ENCODE data around the gene GAS1. TPM values are rescaled to one million over a fixed set of nuclear protein-coding genes. Genes with fewer than 3 reads are reported as not detected.

The GAS1 gene
- total RNA-seq, 1 experiment from 2014 or later: 0.60 TPM

DNA sequence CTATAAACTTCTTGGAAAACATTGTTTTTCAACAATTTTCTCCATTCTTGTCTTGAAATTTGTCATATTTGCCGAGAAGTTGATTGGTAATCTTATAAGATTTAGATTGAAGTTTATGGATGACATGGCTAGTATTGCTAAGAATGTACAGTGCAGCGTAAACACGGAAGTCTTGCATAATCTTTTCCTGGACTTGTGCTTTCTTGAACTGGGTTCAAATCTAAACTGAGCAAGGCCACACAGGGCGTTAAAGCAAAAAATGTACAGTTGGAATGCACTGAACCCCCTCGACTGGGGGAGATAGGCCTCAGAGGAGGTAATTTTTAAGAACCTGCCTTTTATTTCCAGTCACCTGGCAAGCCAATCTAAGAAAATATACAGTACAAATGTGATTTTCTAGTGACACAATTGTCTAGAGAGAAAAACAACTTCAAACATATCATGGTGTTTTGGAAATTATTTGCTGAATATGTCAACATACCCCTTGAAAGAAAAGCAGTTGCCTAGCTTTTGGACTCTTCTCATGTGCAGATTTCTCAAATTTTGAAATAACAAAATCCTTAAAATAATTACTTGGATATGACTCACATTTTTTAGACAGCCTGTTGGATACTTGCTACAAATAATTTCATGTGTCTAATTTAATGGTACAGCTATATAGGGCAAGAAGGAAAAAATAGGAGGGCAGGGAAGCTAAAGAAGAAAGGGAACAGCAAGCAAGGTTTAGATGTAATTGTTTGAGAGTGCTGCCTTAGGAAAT lies 18.5 kb upstream of the GAS1 start:
- DNase-seq (ENCODE audit: low read depth): no peak

DNA sequence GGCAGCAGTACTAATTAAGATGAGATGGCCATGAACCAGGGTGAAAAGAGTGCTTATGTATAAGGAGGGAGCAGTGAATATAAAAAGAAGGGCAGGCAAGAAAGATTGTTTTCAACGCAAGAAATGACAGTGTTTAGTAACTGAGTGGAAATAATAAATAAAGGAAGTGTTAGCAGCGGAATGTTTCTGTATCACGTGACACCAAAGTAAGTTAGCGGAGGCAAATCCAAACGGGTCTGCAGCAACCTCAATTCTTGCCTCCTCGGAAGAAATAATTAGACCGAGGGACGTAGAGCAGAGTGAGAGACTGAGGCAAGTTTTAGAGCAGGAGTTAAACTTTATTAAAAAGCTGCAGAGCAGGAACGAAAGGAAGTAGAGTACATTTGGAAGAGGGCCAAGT lies 15.4 kb upstream of the GAS1 start:
- no peak for DNase-seq (ENCODE audit: low read depth)

DNA sequence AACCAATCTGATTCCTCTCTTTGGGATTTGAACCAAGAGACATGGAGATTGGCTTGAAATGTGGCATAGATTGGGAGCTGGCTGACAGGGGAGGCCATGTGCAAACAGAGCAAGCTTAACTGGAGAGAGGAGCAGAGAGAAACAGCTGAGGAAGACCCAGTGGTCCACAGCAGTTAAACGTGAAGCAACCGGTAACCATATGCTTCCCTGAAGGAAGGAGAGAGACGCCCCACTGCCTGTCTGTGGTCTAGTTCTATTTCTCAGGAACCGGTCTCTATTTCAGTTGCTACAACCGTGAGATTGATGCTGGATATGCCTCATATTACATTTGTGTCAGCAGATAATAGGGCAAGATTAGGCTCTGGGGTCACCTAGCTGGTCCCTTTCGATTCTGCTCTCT lies 13.6 kb upstream of the GAS1 start:
- DNase-seq (ENCODE audit: low read depth): no peak

DNA sequence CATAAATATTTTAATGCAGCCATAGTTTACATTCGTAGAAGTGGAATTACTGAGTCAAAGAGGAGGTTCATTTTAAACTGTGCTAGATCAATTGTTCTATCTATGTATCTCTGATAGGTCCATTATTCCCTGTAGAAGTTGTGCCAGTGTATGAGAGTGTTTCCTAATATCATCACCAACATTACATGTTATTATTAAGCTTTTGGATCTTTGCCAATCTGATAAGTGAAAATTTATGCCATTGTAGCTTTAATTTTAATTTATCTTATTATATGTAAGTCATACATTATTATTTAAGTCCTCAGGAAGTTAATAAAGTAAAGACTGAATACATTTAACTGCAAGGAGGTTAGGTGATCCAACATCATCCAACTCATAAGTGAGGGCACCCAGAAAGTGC lies 10.9 kb upstream of the GAS1 start:
- DNase-seq (ENCODE audit: low read depth): no peak

DNA sequence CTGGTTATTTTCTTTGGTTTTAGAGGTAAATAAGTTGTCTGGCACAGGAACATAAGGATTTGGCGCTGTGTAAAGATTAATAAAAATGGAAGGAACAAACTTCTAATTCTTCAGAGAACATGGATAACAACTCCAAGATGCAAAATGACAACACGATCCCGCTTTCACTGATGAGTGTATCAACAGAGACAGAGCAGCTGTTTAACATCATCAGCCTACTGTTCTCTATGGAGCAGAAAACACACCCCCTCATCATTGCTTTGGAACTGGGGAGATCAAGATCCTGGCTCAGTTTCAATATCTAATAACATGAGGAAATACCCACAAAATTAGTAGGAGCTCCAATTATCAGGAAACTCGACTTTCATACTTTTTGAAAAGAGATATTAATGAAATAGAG lies 8.3 kb upstream of the GAS1 start:
- DNase-seq (ENCODE audit: low read depth): no peak

DNA sequence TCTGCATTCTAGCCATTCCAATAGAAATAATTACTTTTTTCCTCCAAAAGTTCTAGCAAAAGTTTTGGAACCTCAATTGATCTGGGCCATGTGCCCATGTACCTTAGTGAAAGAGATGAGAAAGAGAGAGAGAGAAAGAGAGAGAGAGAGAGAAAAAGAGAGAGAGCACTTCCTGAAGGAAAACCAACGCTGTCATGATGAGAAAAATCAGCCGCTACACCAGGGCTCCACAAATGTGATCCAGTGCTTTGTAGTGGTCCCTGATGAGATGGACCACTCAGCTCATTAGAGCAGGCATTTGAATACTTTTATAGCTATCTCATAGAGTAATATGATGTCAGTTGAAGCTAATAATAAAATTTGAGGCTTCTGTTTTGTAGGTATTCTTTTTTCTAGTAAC lies 7.7 kb upstream of the GAS1 start:
- no peak for DNase-seq (ENCODE audit: low read depth)

DNA sequence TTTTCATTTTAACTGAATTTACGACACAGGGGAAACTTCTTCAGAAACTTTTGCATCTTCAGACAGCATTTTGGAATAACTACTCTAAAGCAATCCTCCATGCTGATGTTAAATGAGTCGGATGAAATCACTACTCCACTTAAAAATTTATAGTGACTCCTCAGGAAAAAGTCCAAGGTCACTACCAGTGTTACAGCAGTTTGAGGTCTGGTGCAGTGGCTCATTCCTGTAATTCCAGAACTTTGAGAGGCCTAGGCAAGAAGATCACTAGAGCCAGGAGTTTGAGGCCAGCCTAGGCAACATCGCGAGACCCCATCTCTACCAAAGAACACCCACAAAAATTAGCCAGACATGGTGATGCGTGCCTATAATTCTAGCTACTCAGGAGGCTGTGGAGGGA lies 5.9 kb upstream of the GAS1 start:
- no peak for DNase-seq (ENCODE audit: low read depth)

DNA sequence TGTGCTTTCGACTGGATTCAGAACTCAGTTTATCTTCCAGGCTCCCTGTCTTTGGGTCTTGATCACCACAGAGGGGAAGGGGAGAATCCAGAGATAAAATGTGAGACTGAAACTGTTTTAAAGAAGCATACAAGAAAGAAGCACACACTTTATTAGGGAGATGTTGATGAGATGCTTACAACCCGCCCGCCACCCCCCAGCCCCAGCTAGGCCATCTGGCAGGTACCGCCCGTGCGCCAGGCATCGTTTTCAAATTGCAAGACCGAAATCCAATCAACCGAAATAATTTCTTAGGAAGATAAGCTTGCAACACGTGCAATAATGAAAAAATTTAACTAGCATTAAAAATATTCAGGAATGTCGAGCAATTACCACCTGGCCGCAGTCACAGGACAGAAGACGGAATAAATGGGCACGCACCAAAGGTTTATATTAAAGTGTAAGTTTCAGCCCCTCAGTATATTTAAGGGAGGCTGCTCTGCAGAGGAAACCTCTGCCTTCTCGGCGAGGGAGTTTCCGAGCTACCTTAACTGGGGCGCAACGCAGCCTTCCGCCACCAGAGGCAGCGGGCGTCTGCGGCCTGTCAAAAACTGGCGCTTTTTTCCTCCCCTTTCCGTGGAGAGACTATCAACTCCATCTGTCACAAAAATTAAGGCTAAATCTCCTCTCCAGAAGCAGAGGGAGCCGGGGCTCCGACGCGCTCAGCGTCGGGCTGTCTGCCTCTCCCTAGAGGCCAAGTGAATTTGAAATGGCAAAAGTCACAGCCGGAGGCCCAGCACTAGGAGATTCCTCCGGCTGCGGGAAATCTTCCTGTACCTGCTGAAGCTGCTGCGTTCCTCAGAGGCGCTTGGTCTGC lies 996 bp upstream of the GAS1 start:
- DNase-seq (ENCODE audit: low read depth): peak; percentile 70

DNA sequence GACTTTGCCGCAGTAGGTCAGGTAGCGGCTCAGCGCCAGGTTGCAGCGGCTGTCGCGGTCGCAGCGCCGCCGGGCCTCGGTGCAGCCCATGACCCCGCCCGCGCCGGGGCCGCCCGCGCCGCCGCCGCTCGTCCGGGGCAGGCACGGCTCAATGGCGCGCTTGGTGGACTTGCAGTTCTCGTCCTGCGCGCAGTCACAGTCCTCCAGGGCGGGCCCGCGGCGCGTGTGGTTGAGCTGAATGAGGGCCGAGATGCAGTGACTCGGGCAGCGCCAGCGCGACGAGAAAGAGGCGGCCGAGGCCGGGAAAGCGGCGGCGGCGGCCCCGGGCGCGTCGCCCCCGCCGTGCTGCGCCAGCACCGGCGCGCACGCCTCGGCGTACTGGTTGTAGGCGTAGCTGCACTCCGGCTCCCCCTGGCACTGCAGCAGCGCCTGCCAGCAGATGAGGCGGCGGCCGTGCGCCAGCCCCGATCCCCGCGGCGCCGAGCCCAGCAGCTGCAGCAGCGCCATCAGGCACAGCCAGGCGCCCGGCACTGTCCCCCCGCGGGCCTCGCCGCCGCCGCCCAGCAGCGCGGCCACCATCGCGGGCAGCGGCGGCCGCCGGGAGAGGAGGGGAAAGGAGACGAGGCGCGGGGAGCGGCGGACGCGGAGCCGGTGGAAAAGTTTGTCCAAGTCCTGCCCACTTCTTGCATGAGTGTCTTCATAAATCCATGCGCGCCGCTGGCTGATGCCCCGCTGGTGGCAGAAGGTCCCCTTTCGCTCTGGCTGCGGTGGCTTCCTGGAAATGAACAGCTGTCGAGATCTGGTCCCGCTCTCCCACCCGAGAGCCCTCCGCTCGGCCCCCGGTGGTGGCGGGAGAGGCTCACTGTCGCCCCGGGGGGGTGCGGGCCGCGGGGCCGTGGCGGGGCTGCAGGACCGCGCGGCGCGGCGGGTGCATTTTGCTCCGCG lies 833 bp downstream of the GAS1 start:
- DNase-seq (ENCODE audit: low read depth): peak; percentile 68

DNA sequence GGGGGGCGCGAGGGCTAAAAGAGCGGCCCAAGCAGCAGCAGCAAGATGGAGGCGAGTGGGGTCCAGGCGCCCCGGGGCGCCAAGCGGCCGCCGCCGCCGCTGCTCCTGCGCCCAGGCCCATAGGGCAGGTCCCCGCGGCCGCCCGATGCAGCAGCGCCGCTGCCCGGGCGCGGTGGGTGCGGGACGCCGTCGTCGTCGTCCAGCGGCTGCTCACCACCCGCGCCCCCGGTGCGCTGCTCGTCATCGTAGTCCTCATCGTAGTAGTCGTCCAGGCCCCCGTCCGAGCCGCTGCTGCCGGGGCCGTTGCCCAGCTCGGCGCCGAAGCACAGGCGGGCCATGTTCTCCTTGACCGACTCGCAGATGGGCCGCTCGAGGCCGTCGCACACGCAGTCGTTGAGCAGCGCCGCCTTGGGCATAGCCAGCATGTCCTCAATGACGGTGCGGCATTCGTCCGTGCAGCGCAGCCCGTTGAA lies 1.5 kb downstream of the GAS1 start:
- DNase-seq (ENCODE audit: low read depth): peak; percentile 15

DNA sequence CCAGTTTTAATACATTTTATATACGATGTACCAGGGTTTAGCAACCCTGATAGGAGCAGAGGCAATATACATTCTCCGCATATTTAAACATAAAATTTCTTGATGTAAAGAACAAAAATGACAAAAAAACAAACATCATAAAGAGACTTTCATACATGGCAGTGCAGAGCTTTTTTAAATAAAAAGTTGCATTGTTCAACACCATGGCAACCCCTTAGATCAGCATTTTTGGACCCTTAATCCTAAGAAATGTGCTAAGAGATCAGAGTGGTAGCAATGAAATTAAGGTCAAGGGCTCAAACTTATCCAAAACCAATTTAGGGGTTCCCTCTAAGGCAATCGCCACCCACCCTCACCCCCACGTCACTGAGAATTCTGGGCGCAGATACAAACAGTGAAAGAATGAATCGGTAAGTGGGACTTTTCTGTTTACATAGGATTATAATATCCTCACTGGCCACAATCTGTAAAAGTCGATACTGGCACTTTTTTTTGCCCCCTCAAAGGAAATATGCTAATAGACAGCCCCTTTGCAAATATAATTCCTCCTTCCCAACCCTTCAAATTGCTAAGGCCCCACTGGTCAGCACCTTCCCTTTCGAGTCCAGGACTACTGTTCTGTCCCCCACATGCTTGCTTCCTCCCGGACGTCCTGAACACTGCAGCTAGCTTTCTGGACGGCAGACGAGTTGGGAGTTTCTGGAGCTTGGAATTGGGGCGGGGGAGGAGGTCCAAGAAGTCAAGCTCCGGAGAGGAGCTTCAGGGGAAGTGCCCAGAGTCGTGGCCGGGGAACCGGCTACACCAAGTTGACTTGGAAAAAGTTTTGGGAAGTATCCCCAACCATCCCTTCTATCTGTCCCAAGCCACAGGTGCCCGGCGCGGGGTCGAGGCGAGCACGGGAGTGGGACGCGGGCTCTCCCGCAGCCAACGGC lies 2.2 kb downstream of the GAS1 start:
- peak; percentile 4 for DNase-seq (ENCODE audit: low read depth)

DNA sequence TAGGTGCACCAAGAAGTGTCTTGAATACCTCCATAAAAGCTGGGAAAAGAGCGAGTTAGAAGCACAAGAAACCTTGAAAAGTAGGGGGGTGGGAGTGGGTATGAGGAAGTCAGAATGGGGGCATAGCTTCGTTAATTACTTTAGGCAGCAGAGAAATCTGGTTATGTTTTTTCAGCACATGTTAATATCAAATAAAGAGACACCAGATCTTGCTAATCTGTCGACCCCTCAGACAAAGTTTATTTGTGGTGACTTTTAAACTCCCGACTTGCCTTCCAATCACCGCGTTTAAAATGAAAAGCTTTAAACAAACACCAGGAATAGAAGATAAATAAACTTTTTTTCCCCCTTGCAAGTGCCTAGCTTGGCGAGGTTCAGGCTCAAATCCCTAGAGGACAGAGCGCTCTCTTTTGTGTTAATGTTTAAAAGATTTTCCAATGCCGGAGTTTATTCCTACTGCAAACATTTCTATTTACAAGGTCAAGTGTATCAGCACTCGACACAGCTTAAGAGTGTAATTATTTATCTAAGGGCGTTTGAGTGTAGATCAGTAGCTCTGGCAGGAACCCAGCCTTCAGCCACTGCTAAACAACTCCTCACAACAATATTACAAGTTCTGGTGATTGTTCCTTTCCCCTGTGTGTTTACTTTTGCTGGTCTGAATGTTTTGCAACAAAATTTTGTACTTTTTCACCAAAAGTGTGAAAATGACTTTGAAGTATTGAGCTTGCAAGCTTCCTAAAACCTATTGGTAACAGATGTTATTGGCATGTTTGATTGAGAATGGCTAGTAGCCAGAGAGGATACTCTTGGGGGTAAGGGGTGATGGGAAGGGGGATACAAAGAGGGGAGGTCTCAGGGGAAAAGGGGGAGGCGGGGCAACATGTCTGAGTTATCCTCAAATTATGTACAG lies 3.8 kb downstream of the GAS1 start:
- DNase-seq (ENCODE audit: low read depth): no peak

DNA sequence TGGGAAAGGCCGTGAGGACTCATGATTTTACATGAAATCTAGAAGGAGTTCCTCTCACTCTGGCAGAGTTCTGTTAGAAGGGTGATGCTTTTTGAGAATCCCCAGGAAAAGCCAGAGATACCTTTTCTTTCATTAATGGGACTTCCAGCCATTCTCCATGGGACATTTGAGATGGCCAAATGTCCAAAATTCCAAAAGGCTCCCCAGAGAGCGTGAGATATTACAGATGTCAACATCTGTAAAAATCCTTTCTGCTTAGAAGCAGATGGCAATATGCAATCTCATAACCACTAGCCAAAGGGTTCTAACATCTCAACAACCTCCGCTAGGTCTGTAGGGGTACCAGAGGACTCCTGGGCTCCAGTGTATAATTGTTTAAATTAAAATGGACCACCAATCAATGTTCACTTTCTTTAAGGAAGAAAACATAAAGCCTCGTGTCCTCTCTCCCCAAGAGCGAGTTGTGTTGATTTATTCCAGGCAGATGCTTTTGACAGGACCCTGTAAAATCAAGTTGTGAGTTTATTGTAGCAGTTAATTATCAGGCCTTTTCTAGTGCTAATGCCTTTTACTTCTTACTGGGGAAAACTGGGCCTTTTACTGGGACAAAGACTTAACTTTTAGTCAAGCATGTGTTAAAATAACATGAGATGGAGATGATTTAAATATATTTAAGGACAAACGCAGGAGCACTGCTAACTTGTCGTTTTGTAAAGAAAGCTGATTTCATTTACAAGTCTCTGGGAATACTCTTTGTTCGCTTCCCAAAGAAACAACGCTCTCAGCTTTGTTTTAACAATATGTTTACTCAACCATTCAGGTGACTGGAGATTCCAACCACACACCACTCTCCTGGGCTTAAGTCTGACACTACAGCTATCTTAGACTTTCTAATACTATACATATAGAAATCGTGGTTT lies 4.8 kb downstream of the GAS1 start:
- DNase-seq (ENCODE audit: low read depth): no peak

DNA sequence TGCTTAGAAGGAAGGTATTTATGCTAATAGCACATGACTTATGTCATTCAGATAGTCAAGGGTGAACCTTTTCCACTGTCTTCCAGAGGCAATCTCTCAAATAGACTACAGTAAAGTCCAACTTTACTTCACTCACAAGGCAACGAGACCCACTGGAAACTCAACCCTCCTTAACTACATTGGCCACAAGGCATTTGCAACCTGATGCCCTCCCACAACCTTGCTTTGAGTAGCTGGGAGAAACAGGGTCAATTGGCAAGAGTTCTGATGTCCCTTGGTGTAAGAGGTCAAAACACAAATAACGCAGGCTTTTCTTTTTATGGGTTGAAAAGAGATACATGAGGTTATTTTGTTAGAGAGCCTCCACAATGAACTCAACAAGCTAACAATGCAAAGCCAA lies 6.1 kb downstream of the GAS1 start:
- DNase-seq (ENCODE audit: low read depth): no peak

DNA sequence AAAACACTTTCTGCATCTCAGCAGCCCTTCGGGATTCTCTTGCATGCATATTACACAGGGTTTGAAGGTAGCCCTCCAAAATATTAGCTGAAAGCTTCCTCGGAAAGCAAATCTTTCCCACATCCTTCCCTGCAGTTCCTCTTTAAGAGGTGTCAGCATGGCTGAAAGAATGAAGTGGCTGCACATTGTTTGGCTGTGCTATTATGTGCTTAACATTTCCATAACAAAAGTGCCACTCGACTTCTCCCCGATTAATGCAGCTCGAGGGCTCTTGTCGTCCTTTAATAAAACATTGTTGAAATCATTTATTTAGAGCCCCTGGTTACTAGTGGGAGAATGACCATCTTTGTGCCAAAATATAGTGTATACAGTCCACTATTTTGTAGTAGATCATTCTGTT lies 6.5 kb downstream of the GAS1 start:
- DNase-seq (ENCODE audit: low read depth): no peak

DNA sequence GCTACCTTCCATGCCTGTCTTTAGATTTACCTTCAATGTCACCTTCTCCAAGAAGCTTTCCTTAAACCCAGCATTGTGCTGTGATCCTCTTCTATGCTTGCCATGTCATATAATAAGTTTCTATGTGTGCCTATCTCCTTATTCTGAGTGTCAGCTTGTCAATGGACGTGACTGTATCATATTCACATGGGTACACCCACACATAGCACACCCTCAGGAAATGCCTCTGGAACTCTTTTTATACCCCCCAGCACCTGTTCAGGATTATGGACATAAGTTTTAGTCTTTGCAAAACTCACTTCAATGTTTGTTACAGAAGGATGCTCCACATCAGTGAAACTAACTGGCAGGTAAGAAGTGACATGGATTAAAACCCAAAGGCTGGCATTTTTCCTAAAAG lies 7.4 kb downstream of the GAS1 start:
- DNase-seq (ENCODE audit: low read depth): no peak

DNA sequence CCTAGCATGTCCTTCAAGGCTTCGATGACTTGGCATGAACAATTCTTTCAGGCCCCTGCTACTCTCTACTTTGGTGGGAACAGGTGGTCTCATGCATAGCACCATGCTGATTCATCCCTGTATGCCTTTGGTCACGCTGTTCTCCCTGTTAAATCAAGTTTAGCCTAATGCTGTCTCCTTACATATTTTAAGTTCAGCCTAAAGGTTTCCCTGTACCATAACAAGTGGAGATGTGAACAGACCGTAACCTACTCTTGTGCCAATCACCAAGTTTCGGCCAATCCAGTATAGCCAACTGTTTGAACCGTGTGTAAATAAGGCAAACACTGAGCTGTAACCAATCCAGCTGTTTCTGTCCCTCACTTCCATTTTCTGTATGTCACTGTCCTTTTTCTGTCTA lies 8.0 kb downstream of the GAS1 start:
- no peak for DNase-seq (ENCODE audit: low read depth)

DNA sequence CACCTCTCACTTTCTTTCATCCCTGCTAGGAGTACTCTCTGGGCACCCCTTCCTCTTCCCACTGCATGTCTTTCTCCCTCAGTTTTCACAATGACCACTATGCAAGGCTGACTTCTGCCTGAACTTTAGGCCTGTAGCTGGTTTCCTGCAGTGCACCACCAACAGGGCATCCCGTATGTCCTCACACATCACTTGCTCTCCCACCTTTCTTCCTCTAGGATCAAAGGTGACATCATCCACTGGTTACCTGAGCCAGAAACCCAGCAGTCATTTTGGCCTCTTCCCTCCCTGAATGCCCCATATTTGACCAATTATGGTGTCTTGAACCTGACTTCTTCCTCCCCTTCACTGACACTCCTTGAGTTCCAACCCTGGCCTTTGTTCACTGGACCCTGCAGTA lies 8.5 kb downstream of the GAS1 start:
- no peak for DNase-seq (ENCODE audit: low read depth)

DNA sequence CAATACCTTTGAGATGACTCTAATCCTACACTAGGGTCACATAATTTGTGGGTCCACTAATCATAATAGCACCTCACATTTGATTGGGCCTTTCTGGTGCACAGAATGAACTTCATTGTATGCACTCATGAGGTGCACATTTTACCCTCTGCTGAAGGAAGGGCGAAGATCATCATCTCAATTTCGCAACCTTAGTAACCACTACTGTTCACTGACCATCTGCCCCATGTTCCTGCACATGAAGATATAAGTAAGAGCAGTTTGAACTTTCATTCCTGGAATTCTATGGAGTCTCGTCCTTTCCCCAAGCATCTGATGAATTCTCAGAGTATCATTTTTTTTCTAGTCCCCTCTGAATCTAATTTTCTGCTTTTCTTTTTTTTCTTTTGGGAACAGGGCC lies 21.2 kb downstream of the GAS1 start:
- peak; percentile 0 for DNase-seq (ENCODE audit: low read depth)

Measured in RPMI7951 (cell line).